CD4-positive, alpha-beta T cell treated with Interleukin-6 for 4 hours (primary cell): ENCODE data around the gene CHPF.

ENCODE experiments used
- DNase-seq: peaks from one replicate; pipeline ENCODE4 v3.0.0-alpha.2; 2020; ENCODE audit warnings: mixed read lengths

Gene CHPF

GRCh38 chr2:219543596-219544358, at the start of gene CHPF, which contains the start of gene TMEM198:
Gene CHPF (minus strand): TSS chr2:219543809. CDS start chr2:219543538, 271 bp downstream.
Gene TMEM198 (plus strand): TSS chr2:219544028. CDS start chr2:219544728, 700 bp downstream.
- peak; percentile 97 for DNase-seq

DNA sequence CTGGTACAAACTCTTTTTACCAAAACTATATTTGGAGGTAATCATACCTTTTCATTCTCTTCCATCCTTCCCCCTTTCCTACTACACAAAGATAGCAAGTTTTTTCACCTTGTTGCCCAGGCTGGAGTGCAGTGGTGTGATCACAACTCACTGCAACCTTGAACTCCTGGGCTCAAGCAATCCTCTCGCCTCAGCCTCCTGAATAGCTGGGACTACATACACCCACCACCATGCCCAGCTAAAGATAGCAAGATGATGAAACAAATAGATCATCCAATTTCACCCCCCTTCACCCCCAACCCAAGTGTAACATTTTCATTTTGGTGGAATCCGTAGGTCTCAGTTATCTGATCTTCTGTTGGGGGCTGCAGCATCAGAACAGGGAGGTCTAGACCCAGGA, 49.5 kb upstream of the CHPF start:
- DNase-seq: no peak

GRCh38 chr2:219592736-219593135, 49.1 kb upstream of the CHPF start:
- no peak for DNase-seq

DNA sequence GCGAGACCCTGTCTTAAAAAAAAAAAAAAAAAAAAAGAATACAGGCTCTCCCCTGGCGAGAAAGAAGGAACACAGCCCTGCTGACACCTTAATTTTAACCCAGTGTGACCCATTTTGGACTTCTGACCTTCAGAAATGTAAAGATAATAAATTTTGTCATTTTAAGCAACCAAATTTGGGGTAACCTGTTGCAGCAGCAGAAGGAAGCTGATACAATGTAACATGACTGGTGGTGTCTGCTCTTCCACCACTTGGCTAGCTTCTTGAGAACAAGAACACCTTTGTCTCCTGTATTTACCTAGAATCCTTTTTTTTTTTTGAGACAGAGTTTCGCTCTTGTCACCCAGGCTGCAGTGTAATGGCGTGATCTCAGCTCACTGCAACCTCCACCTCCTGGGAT, 47.5 kb upstream of the CHPF start:
- DNase-seq: no peak

GRCh38 chr2:219581346-219581745, 37.7 kb upstream of the CHPF start:
- no peak for DNase-seq

GRCh38 chr2:219578811-219579613, 35.4 kb upstream of the CHPF start:
- DNase-seq: no peak

DNA sequence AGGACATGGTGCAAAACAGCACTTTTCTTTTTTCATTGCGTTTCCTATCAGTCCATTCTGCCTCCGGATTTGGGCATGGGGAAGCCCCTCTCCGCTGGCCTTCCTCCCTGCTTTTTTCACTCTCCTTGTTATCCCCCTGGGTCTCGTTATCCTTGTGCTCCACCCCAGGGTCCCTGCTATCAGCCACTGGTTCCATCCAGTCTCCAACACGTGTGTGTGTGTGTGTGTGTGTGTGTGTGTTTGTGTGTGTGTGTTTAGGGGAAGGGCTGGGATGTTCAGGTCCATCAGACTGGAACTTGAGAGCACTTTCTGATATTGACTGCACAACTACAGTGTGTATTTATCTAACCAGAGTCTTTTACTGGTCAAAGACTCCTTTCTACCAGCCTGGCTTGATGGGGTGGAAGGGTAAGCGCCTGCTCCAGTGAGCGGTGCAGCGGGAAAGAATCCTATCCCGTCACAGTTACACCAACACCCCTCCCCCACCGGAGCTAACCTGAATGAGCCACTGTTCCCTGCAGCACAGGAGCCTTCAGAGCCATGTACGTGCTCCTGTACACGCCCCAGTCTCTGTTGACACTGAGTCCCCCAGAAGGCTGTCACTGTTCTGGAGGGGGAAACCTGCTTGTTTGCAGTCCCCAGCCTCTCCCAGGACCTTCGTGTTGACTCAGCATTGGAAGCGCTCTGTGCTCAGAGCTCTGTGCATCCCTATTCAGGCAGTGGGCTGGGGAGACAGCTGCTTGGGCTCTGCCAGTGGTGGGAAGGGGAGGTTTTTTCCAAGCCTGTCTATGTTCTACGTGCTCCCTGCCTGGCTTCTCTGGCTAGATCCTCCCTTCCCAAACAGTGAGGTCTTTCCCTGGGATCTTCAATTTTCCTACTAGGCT, 33.1 kb upstream of the CHPF start:
- DNase-seq: no peak

GRCh38 chr2:219575566-219576504, 32.2 kb upstream of the CHPF start:
- DNase-seq: no peak

GRCh38 chr2:219574484-219575311, 31.1 kb upstream of the CHPF start:
- no peak for DNase-seq

- DNase-seq: no peak
Observed at GRCh38 chr2:219573166-219573565, 29.6 kb upstream of the CHPF start.

DNA sequence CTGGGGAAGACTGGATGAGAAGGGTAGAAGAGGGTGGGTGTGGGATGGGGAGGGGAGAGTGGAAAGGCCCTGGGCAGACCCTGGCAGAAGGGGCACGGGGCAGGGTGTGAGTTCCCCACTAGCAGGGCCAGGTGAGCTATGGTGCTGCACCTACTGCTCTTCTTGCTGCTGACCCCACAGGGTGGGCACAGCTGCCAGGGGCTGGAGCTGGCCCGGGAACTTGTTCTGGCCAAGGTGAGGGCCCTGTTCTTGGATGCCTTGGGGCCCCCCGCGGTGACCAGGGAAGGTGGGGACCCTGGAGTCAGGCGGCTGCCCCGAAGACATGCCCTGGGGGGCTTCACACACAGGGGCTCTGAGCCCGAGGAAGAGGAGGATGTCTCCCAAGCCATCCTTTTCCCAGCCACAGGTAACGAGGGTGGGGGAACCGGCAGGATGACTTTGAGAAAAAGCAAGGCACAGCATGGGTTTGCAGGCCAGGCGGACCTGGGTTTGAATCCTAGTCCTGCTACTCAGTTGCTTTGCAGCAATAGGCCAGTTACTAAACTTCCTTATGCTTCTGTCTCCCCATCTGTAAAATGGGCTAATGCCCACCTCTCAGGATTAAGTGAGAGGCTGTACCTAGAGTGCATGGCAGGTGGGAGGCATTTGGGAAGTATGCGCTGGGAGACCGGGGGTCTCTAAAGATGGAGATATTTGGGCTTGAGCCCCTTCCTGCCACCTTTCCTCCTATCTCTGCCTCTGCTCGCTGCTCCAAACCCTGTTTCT, 28.8 kb upstream of the CHPF start, which contains the start of gene INHA:
INHA (plus strand) TSS at position 74 of the 765 bp plus-strand sequence; CDS start at position 139, 65 bp downstream.
- no peak for DNase-seq

DNA sequence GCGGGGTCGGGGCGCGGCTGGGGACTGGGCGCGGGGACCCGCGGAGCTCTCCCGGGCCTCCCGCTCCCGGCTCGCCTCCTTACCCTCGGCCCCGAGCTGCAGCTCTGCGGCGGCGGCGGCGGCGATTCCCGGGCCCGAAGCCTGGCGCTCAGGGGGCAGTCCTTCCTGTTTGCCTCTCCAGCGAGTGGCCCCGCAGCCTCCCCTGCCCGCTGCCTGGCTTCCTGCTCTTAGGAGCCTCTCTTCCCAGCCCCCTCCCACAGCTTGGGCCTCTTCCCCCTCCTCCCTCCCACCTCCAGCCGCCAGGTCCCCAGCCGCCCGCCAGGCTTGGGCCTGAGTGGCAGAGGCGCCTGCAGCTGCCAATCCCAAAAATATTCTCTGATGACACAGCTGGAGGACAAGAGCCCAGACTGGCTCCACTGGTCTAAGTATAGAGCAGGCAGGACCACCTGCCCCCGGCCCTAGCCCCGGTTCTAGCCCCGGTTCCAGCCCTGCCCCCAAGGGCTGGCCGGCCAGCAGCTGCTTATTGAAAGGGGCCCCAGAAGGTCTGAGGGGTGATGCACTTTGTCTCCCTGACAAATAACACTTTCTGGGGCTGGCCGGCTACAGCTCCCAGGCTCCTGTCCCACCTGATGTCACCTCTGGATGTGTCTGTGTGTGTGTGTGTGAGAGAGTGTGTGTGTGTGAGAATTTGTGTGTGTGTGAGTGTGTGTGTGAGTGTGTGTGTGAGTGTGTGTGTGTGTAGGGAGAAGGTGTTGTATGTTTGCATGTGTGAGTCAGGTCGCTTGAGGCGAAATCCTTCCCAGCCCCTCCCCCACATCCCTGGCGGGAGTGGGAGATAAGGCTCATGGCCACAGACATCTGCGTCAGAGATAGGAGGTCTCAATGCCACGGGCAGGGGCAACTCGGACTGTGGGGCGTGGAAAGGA, 28.0 kb upstream of the CHPF start, which contains the start of gene OBSL1:
OBSL1 (minus strand) TSS at position 229 of the 926 bp plus-strand sequence. CDS start 307 bp downstream, outside the sequence.
- DNase-seq: no peak

DNA sequence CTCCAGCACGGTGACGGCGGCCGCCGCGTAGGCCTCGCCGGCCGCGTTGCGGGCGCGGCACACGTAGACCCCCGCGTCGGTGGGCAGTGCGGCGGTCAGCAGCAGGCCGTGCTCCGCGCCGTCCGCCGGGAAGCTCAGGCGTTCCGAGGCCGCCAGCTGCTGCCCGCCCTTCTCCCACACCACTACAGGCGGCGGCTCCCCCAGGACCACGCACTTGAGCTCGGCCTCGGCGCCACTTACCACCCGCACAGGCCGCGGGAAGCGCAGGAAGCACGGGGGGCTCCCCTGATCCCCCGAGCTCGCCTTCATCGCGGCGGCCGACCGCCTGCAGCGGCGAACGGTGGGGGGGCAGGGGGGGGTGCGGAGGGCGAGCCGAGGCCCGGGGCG, 27.3 kb upstream of the CHPF start:
- DNase-seq: no peak

DNA sequence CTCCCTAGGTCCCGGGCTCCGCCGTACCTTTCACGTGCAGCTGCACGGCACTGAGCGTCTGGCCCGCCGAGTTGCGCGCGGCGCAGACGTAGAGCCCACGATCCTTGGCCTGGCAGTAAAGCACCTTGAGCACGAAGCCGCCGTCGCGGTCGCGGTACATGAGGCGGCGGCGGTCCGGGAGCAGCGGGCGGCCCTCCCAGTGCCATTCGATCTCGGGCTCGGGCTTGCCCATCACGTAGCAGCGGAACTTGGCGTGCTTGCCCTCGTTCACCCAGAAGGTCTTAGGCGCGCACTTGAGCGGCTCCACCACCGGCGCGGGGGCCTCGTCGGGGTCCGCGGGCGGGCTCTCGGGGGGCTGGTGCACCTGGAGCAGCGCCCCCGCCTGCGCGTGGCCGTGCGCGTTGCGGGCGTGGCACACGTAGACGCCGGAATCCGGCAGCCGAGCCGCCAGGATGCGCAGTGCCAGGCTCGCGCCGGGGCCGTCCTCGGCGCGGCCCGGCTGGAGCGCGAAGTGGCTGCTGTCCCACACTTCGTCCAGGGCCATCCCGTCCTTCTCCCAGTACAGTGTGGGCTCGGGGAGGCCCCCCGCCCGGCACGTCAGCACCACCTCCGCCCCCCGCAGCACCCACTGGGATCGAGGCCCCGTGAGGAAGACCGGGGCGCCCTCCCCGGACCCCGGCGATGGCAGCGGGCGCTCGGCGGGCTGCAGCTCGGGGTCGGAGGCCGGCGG, 26.8 kb upstream of the CHPF start:
- no peak for DNase-seq

DNA sequence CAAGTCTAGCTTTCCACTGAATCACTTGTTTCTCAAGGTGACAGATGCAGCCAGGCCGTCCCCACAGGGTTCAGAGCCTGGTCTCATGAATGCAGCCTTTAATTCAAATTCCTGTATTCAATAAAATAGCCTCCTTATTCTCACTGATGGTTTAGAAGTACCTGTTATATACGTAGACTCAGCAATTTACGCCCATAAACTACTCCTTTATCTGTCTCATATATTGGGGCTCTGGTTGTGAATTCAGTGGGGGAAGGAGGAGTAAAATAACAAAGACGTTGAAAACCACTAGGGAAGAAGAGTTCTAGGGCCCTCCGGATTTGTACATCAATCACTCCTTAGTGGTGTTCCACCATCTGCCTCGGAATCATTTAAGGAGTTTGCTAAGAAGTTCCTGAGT, 26.0 kb upstream of the CHPF start:
- DNase-seq: no peak

- no peak for DNase-seq
Observed at GRCh38 chr2:219569041-219569440, 25.4 kb upstream of the CHPF start.

DNA sequence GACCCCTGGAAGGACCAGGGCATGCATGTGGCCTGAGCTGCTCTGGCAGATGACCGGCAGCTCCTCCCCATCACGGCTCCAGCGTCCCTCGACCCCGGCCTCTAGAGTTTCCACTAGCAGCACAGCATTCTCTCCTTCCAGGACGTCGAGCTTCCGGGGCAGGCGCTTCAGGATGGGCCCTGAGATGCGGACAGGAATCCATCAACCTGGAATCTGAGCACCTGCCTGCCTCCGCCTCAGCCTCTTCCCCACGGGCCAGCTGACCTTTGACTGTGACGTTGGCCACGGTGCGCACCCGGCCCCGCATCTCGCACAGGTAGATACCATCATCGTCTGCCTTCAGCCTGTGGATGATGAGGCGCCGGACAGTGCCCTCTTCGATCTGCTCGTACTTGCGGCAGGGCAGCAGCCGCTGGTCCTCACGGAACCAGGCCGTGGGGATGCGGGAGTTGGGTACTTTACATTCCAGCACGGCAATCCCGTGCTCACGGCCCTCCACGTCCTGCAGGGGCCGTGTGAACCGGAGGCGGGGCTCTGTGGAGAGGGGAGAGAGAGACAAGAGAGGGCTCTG, 24.3 kb upstream of the CHPF start:
- no peak for DNase-seq

DNA sequence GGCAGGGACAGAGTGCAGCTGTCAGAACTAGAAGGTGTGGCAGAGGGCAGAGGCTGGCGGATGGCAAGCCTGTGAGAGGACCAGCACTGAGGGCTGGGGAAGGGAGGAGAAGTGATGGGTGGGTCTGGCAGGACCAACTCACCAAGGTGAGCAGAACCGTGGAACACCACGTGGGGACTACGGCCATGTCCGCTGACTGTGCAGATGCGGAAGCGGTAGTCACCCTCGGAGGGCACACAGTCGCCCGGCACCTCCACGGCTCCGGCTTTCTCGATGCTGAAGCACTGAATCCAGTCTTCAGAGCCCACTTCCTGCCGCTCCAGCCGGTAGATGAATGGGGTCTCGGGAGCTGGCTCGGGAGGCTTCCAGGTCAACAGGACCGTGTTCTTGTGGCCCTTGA, 23.5 kb upstream of the CHPF start:
- DNase-seq: no peak
